GM10266 (cell line): ENCODE data around the gene NXPE3.
"Not testable (repeated sequence)": the region's sequence is repeated elsewhere in the genome, so short reads cannot be mapped to it uniquely, and the experiment has no call there.

Experiments
- DNase-seq: peaks from one replicate; pipeline ENCODE4 v3.0.0; 2012; ENCODE audit errors: extremely low spot score
- CTCF ChIP-seq: IDR thresholded peaks from 2 replicates; pipeline ENCODE4 v1.5.1; 2012; ENCODE audit warnings: mild to moderate bottlenecking, low read depth; ENCODE audit not compliant: control insufficient read depth, insufficient read depth; ENCODE audit errors: missing control alignments

The NXPE3 gene

DNA sequence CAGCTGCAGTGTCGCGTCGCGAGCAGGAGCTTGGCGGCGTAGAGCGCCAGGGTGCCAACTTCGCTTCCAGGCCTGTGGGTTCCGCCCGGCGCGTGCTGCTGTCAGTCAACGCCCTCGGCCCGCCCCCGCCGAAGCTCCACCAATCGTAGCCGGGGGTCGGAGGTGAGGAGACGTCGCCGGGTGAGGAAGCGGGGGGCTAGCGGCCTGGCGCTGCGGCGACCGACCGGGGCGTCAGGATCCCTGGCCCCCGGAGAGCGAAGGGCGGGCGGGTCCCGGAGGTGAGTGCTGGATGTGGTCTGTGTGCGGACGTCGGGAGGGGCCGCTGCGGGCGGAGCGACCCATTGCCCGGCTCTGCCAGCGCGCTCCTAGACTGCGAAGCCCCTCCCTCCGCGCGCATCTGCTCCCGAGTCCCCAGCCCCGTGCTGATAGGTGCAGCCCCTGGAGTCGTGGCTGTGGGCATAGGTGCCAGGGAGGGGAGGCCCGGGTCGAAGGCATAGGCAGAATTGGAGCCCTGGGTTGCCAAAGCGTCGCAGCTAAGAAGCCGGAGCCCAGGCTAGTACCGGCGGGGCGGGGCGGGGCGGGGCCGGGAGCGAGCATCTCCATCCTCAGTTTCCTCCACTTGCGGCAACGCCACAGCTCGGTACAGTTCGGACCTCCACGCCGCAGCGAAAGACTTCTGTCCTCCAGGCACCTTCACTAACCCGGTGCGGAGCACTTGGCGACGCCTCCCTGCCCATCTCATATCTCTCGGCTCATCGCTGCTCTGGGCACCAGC is at the start of gene NXPE3:
Gene NXPE3, plus strand, starts transcription at position 165 of the 775 bp plus-strand sequence. CDS start 6,386 bp downstream, outside the sequence.
- no peak for TF ChIP-seq CTCF
- DNase-seq = peak; percentile 86

GRCh38 chr3:101729586-101729985 is 49.4 kb upstream of the NXPE3 start:
- no peak for TF ChIP-seq CTCF
- DNase-seq = no peak

GRCh38 chr3:101730839-101731238 is 48.2 kb upstream of the NXPE3 start:
- TF ChIP-seq CTCF = no peak
- no peak for DNase-seq

- DNase-seq = no peak
- no peak for TF ChIP-seq CTCF
Measured at GRCh38 chr3:101732240-101732641, 46.8 kb upstream of the NXPE3 start.

- TF ChIP-seq CTCF = no peak
- no peak for DNase-seq
Measured at GRCh38 chr3:101735833-101736232, 43.2 kb upstream of the NXPE3 start.

DNA sequence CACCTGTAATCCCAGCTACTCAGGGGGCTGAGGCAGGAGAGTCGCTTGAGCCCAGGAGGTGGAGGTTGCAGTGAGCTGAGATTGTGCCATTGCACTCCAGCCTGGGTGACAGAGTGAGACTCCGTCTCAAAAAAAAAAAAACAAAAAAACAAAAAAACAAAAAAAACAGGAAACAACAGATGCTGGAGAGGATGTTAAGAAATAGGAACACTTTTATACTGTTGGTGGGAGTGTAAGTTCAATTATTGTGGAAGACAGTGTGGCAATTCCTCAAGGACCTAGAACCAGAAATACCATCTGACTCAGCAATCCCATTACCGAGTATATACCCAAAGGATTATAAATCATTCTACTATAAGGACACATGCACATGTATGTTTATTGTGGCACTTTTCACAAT is 37.1 kb upstream of the NXPE3 start:
- DNase-seq = not testable (repeated sequence)

- DNase-seq = no peak
- no peak for TF ChIP-seq CTCF
Measured at GRCh38 chr3:101744811-101745210, 34.2 kb upstream of the NXPE3 start.

- DNase-seq = not testable (repeated sequence)
Measured at GRCh38 chr3:101745934-101746333, 33.1 kb upstream of the NXPE3 start.

DNA sequence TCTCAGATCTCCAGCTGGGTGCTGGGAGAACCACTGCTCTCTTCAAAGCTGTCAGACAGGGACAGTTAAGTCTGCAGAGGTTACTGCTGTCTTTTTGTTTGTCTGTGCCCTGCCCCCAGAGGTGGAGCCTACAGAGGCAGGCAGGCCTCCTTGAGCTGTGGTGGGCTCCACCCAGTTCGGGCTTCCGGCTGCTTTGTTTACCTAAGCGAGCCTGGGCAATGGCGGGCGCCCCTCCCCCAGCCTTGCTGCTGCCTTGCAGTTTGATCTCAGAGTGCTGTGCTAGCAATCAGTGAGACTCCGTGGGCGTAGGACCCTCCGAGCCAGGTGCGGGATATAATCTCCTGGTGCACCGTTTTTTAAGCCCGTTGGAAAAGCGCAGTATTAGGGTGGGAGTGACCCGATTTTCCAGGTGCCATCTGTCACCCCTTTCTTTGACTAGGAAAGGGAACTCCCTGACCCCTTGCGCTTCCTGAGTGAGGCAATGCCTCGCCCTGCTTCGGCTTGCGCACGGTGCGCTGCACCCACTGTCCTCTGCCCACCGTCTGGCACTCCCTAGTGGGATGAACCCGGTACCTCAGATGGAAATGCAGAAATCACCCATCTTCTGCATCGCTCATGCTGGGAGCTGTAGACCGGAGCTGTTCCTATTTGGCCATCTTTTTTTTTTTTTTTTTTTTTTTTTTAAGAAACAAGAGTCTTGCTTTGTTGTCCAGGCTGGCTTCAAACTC is 25.5 kb upstream of the NXPE3 start:
- DNase-seq = not testable (repeated sequence)
